CD4-positive, alpha-beta T cell treated with Interleukin-4 for 4 hours (primary cell): ENCODE results near the gene LRRD1.
"Not testable (repeated sequence)": the region's sequence is repeated elsewhere in the genome, so short reads cannot be mapped to it uniquely, and the experiment has no call there.

Source experiments
- DNase-seq: peaks from one replicate; pipeline ENCODE4 v3.0.0-alpha.2; 2020

LRRD1 gene

DNA sequence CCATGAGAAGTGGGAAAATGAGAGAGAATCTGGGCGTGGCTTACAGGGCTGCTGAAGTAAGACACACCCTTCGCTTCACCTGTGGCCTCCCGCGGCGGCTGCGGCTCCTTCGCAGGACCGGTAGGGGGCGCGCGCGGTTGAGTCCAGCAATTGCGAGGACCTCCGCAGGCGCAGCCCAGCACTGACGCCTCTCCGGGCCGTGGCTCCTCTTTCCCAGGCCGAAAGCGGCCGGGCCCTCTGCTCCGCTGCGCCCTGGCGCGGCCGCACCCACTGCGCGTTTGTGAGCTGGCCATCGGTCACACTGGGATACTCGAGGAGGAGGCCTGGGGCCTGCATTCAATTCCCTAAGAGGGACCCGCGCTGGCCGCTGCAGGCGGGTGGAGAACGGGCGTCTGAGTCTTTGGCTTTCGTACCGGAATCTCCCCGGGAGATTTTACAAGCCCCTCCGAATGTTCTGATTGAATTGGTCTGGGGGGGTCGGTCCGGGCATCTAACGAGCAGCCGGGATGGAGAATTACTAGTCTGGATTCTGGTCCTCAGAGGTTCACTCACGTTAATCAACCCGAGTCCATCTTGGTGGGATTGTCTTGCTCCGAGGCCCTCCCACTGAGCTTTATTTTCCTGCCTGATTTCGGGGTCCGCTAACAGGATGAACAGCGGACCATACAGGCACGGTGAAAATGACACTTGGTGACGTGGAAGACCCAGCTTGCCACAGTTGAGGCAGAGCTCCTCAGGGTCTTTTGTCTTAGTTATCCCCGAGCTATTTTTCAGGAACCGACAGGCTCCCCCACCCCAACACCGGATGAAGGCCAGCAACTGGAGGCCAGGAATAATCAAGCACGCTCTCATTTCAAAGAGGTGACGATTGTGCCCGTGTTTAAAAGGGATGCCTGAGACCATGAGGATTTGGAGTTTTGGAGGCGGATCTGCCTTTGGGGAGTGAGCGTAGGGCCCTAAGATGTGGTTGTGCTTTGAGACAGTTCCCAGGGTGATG, at the start of gene LRRD1:
TSS of gene LRRD1 (minus strand) at position 215 of the 997 bp plus-strand sequence. CDS start 13,940 bp downstream, outside the sequence.
- peak; percentile 87 for DNase-seq

DNA sequence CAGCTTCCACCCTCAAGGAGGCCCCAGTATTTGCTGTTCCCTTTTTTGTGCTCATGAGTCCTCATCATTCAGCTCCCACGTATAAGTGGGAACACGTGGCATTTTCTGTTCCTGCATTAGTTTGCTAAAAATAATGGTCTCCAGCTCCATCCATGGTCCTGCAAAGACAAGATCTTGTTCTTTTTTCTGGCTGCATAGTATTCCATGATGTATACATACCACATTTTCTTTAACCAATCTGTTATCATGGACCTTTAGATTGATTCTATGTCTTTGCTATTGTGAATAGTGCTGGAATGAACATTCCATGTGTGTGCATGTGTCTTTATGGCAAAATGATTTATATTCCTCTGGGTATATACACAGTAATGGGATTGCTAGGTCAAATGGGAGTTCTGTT, 49.8 kb upstream of the LRRD1 start:
- DNase-seq, result no peak

- no peak for DNase-seq
Observed at GRCh38 chr7:92228100-92228499, 49.2 kb upstream of the LRRD1 start.

- no peak for DNase-seq
Observed at GRCh38 chr7:92226981-92227380, 48.0 kb upstream of the LRRD1 start.

GRCh38 chr7:92221766-92222165, 42.8 kb upstream of the LRRD1 start:
- DNase-seq, result no peak

DNA sequence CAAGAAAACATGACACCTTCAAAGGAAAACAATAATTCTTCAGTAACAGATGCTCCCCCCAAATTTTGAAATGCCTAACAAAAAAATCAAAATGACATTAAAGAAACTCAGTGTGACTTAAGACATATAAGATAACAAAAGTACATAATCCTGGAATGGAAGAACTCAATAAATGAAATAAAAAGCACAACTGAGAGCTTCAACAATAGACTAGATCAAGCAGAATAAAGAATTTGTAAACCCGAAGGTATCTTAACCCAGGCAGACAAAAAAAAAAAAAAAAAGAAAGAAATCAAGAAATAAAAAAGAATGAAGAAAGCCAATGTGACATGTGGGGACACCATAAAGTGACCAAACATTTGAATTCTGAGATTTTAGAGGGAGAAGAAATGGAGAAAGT, 27.7 kb upstream of the LRRD1 start:
- no peak for DNase-seq

DNA sequence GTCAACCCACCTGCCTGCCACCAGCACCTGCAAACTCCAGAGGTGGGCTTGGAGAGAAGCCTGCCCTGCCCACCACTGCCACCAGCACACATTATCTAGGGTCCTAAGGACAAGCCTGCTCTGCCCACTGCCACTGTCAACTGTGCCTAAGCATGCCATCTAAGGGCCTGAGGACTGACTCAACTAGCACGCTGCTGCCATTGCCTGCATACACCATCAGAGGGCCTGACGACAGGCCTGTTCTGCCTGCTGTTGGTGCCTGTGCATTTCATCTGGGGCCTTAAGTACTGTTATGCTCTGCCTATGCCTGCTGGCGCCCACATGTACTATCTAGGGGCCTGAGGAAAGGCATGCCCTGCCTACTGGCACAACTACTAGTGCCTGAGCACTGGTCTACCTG, 27.0 kb upstream of the LRRD1 start:
- no peak for DNase-seq

DNA sequence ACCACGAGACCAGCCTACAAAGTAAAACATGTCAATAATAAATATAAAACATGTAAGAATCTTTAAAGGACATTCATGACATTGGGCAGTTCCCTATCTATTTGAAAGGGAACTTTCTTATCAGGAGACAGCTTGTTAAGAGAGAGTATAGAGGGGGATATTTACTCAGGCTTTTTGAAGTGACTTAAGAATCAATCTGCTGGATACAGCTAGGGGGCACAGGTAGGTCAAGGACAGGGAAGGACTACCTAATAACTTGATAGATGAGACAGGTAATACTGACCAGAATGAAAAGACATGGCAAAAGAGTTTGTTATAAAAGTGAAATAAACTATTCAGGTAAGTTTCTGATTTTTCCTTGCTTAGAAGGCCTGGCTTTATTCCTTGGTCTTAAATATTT, 21.8 kb upstream of the LRRD1 start:
- no peak for DNase-seq

DNA sequence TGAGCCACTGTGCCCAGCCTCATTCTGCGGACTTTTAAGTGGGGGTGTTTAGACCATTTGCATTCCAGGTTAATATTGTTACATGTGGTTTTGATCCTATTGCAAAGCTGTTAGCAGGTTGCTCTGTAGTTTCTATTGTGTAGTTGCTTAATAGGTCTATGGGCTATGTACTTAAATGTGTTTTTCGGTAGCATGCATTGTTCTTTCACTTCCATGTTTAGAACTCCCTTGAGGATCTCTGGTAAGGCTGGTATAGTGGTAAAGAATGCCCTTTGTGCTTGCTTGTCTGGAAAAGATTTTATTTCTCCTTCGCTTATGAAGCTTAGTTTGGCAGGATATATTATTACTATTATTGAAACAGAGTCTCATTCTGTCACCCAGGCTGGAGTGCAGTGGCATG, 13.4 kb upstream of the LRRD1 start:
- DNase-seq, result no peak

- DNase-seq, result not testable (repeated sequence)
Observed at GRCh38 chr7:92189246-92189645, 10.3 kb upstream of the LRRD1 start.

DNA sequence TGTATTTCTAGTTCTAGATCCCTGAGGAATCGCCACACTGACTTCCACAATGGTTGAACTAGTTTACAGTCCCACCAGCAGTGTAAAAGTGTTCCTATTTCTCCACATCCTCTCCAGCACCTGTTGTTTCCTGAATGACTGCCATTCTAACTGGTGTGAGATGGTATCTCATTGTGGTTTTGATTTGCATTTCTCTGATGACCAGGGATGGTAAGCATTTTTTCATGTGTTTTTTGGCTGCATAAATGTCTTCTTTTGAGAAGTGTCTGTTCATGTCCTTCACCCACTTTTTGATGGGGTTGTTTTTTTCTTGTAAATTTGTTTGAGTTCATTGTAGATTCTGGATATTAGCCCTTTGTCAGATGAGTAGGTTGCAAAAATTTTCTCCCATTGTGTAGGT, 5.4 kb upstream of the LRRD1 start:
- not testable (repeated sequence) for DNase-seq

DNA sequence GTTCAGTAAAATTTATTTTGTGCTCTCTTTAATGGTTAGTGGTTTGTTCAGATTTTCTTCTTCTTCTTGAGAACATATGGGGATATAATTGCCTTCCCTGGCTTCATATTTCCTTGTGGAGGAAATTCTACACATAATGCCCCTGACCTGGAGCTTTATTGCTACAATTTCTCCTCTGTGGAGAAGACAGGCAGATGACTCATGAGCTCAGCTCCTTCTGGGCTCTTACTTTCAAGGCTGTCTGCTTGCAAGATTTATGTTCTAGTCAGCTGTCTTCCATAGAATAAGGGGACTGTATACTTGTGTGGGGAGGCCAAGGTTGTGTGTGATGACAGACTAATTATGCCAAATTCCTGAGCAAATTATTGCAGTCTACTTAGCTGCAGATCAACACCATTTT, 1.6 kb downstream of the LRRD1 start:
- DNase-seq, result no peak

DNA sequence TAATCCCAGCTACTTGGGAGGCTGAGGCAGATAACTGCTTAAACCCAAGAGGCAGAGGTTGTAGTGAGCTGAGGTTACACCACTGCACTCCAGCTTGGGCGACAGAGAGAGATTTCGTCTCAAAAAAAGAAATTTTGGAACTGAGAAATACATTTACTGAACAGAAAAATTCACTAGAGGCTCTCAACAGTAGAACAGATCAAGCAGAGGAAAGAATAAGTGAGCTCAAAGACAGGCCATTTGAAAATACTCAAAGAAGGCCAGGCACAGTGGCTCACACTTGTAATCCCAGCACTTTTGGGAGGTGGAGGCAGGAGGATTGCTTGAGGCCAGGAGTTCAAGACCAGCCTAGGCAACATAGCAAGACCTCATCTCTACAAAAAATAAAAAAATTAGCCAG, 9.4 kb downstream of the LRRD1 start:
- DNase-seq, result not testable (repeated sequence)

GRCh38 chr7:92161271-92161670, 17.7 kb downstream of the LRRD1 start:
- DNase-seq, result no peak

DNA sequence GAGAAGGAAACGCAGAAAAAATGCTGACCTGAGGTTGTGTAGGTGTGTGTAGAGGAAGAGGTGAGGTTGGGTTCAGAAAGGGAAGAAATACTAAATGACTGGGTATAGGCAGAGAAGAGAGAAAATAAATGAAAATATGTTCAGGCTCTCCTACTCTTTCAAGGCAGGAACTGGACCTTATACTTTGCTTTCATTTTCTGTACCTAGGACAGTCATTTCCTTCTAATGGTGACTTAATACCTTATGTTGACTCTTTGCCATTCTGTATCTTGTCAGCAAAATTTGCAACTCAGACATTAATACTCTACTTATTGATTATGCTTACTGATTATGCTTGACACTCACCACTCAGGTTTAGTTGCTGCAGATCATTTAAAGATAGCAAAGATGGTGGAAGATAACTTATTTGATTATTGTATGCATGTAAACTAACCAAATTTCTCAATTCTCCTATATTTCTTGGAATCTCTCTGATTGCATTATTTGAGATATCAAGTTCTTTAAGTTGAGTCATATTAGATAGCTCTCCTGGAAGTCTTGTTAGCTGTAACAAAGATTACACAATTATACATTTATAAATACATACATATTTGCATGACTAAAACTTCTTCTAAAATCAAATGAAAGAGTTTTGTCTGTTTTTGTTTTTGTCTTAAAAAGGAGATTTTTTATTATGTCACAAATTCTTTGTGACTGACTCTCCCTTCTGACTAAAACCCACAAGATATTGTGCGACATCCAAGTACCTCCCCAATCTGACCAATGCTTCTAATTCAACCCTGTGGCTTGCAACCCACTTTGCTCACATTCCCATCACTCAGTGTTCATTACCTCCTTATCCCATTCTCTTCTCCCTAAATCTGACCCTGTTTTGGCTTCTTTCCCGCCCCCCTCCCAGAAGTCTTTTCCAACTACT, 20.0 kb downstream of the LRRD1 start:
- no peak for DNase-seq

- no peak for DNase-seq
Observed at GRCh38 chr7:92156990-92157389, 22.0 kb downstream of the LRRD1 start.

GRCh38 chr7:92155108-92155739, 23.7 kb downstream of the LRRD1 start:
- DNase-seq, result no peak

GRCh38 chr7:92150450-92151017, 28.4 kb downstream of the LRRD1 start:
- no peak for DNase-seq

- DNase-seq, result no peak
Observed at GRCh38 chr7:92149736-92150239, 29.2 kb downstream of the LRRD1 start.

DNA sequence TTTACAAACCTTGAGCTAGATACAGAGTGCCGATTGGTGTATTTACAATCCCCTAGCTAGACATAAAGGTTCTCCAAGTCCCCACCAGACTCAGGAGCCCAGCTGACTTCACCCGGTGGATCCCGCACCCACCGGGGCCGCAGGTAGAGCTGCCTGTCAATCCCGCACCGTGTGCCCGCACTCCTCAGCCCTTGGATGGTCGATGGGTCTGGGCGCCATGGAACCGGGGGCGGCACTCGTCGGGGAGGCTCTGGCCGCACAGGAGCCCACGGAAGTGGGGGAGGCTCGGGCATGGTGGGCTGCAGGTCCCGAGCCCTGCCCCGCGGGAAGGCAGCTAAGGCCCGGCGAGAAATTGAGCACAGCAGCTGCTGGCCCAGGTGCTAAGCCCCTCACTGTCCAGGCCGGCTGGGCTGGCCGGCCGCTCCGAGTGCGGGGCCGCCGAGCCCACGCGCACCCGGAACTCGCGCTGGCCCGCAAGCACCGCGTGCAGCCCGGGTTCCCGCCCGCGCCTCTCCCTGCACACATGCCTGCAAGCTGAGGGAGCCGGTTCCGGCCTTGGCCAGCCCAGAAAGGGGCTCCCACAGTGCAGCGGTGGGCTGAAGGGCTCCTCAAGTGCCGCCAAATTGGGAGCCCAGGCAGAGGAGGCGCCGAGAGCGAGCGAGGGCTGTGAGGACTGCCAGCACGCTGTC, 35.6 kb downstream of the LRRD1 start:
- DNase-seq, result not testable (repeated sequence)

DNA sequence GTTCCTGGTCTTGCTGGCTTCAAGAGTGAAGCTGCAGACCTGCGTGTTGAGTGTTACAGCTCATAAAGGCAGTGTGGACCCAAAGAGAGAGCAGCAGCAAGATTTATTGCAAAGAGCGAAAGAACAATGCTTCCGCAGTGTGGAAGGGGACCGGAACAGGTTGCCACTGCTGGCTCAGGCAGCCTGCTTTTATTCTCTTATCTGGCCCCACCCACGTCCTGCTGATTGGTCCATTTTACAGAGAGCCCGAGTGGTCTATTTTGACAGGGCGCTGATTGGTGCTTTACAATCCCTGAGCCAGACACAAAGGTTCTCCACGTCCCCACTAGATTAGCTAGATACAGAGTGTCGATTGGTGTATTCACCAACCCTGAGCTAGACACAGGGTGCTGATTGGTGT, 36.2 kb downstream of the LRRD1 start:
- DNase-seq, result not testable (repeated sequence)

GRCh38 chr7:92141161-92141560, 37.8 kb downstream of the LRRD1 start:
- no peak for DNase-seq
